Tibial nerve (tissue), 4 donors: ENCODE results near the gene SPATA19. TPM values are rescaled to one million over a fixed set of nuclear protein-coding genes. Genes with fewer than 3 reads are reported as not detected.

Experiments used
- DNase-seq, 2 donors: peaks; one replicate each; pipeline ENCODE4 v3.0.0-alpha.2; 2019; ENCODE audit warnings: low spot score in 2 of 2
- H3K27ac ChIP-seq, 4 donors: fragments of 200-600 bp; sonication (generic) in 3 of 4; one replicate each; pipeline ENCODE4 v1.5.1; 2017 to 2019; ENCODE audit warnings: mild to moderate bottlenecking in 1 of 4
- H3K27me3 ChIP-seq, 2 donors: fragments of 200-600 bp; sonication (generic) in 1 of 2; one replicate each; pipeline versions ENCODE4 v1.5.1 to v1.6.0; 2017 to 2019
- H3K36me3 ChIP-seq, 3 donors: fragments of 200-600 bp; sonication (generic); one replicate each; pipeline ENCODE4 v1.5.1; 2018 to 2019
- H3K4me1 ChIP-seq, 4 donors: fragments of 200-600 bp; sonication (generic) in 3 of 4; one replicate each; pipeline ENCODE4 v1.5.1; 2017 to 2019
- H3K4me3 ChIP-seq, 4 donors: fragments of 200-600 bp; sonication (generic) in 3 of 4; one replicate each; pipeline ENCODE4 v1.5.1; 2017 to 2019; ENCODE audit warnings: mild to moderate bottlenecking in 1 of 4, moderate library complexity in 1 of 4
- H3K9me3 ChIP-seq, 4 donors: fragments of 200-600 bp; sonication (generic) in 3 of 4; one replicate each; pipeline ENCODE4 v1.5.1; 2017 to 2019
- EP300 ChIP-seq, 2 donors: sonication (generic); formaldehyde crosslinking; IDR thresholded peaks; one replicate each; pipeline ENCODE4 v1.6.1; 2017; ENCODE audit warnings: antibody characterized with exemption in 2 of 2, mild to moderate bottlenecking in 1 of 2
- POLR2A ChIP-seq, 2 donors: fragments of 450-650 bp; IDR thresholded peaks; one replicate each; pipeline ENCODE4 v1.6.1; 2017; ENCODE audit warnings: antibody characterized with exemption in 2 of 2, mild to moderate bottlenecking in 2 of 2, moderate library complexity in 2 of 2
- WGBS, 2 donors: methylation state at CpG; one replicate each; pipeline ENCODE4 v1.1.5; 2018; 5-methylcytosine and 5-hydroxymethylcytosine counted together
- total RNA-seq, 4 donors: library from RNA; depleted of rRNA; stranded (reverse); fragments of >200 nt; gene quantifications; one replicate each; pipeline ENCODE4 v1.1.0, GENCODE V29; 2016
- TF ChIP-seq, protein P1 (sequence below), 5 experiments: fragments of 200-600 bp in 3 of 5; fragments of 450-650 bp in 2 of 5; sonication (generic) in 3 of 5; IDR thresholded peaks; one replicate each; pipeline ENCODE4 v1.5.1; 2016 to 2019; ENCODE audit warnings: antibody characterized with exemption in 5 of 5, mild to moderate bottlenecking in 3 of 5, moderate library complexity in 2 of 5

The SPATA19 gene, protein sequence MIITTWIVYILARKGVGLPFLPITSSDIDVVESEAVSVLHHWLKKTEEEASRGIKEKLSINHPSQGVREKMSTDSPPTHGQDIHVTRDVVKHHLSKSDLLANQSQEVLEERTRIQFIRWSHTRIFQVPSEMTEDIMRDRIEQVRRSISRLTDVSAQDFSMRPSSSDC
- total RNA-seq = not detected

GRCh38 chr11:133845413-133845812 is at the start of gene SPATA19:
Gene SPATA19, minus strand, starts transcription at chr11:133845513. Its CDS starts 67 bp downstream, at chr11:133845446.
- no peaks in the 10 kb centered on the region for H3K27me3 ChIP-seq
- no peaks in the 10 kb centered on the region for H3K4me1 ChIP-seq
- peaks cover 0 to 20% (median 0%) of the 10 kb centered on the region in 4 donors for H3K9me3 ChIP-seq
- WGBS, 2 donors = 69 to 73% methylated on average over 2 of the region's 2 CpGs
- no peak for DNase-seq
- no peaks in the 10 kb centered on the region for H3K36me3 ChIP-seq
- no peak within 1 kb of the TSS for H3K4me3 ChIP-seq
- H3K27ac ChIP-seq = no peak within 1 kb of the TSS
- TF ChIP-seq POLR2A (IDR thresholded peaks at IDR 0.05) = no peak
- TF ChIP-seq EP300 (IDR thresholded peaks at IDR 0.05) = no peak
- TF ChIP-seq, protein P1, sequence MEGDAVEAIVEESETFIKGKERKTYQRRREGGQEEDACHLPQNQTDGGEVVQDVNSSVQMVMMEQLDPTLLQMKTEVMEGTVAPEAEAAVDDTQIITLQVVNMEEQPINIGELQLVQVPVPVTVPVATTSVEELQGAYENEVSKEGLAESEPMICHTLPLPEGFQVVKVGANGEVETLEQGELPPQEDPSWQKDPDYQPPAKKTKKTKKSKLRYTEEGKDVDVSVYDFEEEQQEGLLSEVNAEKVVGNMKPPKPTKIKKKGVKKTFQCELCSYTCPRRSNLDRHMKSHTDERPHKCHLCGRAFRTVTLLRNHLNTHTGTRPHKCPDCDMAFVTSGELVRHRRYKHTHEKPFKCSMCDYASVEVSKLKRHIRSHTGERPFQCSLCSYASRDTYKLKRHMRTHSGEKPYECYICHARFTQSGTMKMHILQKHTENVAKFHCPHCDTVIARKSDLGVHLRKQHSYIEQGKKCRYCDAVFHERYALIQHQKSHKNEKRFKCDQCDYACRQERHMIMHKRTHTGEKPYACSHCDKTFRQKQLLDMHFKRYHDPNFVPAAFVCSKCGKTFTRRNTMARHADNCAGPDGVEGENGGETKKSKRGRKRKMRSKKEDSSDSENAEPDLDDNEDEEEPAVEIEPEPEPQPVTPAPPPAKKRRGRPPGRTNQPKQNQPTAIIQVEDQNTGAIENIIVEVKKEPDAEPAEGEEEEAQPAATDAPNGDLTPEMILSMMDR (IDR thresholded peaks at IDR 0.05) = no peak

DNA sequence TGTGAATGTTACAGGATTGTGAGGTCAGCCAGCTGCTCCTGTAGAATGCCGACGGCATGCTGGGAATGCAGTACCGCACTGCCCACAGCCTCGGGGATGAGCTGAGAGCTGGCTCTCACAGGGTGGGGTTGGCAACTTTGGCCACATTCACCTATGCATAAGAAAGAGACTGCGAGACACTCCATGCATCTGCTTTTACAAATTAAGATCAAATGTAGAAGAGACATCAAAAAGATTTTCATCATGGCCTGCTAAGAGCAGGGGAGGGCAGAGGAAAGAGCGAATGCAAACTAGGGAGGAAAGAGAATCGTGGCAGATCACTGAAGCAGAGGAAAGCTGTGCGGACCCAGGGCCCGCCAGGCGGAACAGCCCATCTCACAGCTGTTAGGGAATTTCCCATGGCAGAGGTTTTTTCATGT is 49.8 kb upstream of the SPATA19 start:
- 39 to 41% methylated on average over 10 of the region's 10 CpGs for WGBS, 2 donors
- no peaks in the 10 kb centered on the region for H3K4me1 ChIP-seq
- H3K9me3 ChIP-seq = no peaks in the 10 kb centered on the region
- no peaks in the 10 kb centered on the region for H3K27me3 ChIP-seq
- H3K27ac ChIP-seq = no peak overlapping the region
- TF ChIP-seq, protein P1 (IDR thresholded peaks at IDR 0.05) = no peak
- TF ChIP-seq EP300 (IDR thresholded peaks at IDR 0.05) (no peak), POLR2A (IDR thresholded peaks at IDR 0.05) (no peak)
- peaks cover 0 to 17% (median 0%) of the 10 kb centered on the region in 3 donors for H3K36me3 ChIP-seq
- no peak overlapping the region for H3K4me3 ChIP-seq
- no peak for DNase-seq

DNA sequence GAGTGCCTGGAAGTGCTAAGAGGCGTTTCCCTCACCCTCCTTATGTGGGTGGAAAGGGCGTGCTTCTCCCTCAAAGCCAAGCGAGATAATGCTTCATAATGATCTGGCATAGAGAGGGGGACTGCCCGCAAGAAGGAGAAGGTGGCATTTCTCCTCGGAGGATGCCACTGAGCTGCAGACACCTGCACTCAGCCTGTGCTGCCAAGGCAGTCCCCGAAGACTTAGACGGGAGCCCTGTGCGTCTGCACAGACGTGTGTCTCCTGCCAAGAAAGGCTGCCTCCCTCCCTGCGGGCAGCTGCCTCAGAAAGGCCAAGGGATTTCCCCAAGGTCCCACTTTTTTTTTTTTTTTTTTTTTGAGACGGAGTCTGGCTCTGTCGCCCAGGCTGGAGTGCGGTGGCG is 48.1 kb upstream of the SPATA19 start:
- Histone ChIP-seq H3K27ac (no peak overlapping the region), H3K36me3 (peaks cover 0 to under 1% (median 0%) of the 10 kb centered on the region in 3 donors), H3K27me3 (no peaks in the 10 kb centered on the region), H3K9me3 (no peaks in the 10 kb centered on the region), H3K4me3 (no peak overlapping the region), H3K4me1 (no peaks in the 10 kb centered on the region)
- TF ChIP-seq POLR2A (IDR thresholded peaks at IDR 0.05) (no peak), EP300 (IDR thresholded peaks at IDR 0.05) (no peak)
- TF ChIP-seq, protein P1 (IDR thresholded peaks at IDR 0.05) = no peak
- no peak for DNase-seq
- WGBS, 2 donors = 79 to 86% methylated on average over 13 to 14 of the region's 14 CpGs

GRCh38 chr11:133892584-133893380 is 47.5 kb upstream of the SPATA19 start:
- no peak overlapping the region for H3K4me3 ChIP-seq
- H3K9me3 ChIP-seq = no peaks in the 10 kb centered on the region
- no peak overlapping the region for H3K27ac ChIP-seq
- no peaks in the 10 kb centered on the region for H3K4me1 ChIP-seq
- no peak for DNase-seq
- H3K27me3 ChIP-seq = no peaks in the 10 kb centered on the region
- no peaks in the 10 kb centered on the region for H3K36me3 ChIP-seq
- TF ChIP-seq, protein P1 (IDR thresholded peaks at IDR 0.05) = no peak
- TF ChIP-seq POLR2A (IDR thresholded peaks at IDR 0.05) (no peak), EP300 (IDR thresholded peaks at IDR 0.05) (no peak)
- 91 to 93% methylated on average over 18 to 19 of the region's 19 CpGs for WGBS, 2 donors

- WGBS, 2 donors = 63% methylated on average over 8 of the region's 8 CpGs
- Histone ChIP-seq H3K27me3 (no peaks in the 10 kb centered on the region), H3K9me3 (no peaks in the 10 kb centered on the region), H3K4me1 (no peaks in the 10 kb centered on the region), H3K27ac (no peak overlapping the region), H3K36me3 (no peaks in the 10 kb centered on the region), H3K4me3 (no peak overlapping the region)
- DNase-seq = no peak
- TF ChIP-seq EP300 (IDR thresholded peaks at IDR 0.05) = no peak
- TF ChIP-seq POLR2A (IDR thresholded peaks at IDR 0.05) = no peak
- TF ChIP-seq, protein P1 (IDR thresholded peaks at IDR 0.05) = no peak
Observed at GRCh38 chr11:133892126-133892525, 46.8 kb upstream of the SPATA19 start.
